ENCODE data around the gene DENND1A. TPM values are rescaled to one million over a fixed set of nuclear protein-coding genes. Genes with fewer than 3 reads are reported as not detected.

Gene DENND1A
- total RNA-seq, 1 donor from 2014 or later, result 48.1 TPM

DNA sequence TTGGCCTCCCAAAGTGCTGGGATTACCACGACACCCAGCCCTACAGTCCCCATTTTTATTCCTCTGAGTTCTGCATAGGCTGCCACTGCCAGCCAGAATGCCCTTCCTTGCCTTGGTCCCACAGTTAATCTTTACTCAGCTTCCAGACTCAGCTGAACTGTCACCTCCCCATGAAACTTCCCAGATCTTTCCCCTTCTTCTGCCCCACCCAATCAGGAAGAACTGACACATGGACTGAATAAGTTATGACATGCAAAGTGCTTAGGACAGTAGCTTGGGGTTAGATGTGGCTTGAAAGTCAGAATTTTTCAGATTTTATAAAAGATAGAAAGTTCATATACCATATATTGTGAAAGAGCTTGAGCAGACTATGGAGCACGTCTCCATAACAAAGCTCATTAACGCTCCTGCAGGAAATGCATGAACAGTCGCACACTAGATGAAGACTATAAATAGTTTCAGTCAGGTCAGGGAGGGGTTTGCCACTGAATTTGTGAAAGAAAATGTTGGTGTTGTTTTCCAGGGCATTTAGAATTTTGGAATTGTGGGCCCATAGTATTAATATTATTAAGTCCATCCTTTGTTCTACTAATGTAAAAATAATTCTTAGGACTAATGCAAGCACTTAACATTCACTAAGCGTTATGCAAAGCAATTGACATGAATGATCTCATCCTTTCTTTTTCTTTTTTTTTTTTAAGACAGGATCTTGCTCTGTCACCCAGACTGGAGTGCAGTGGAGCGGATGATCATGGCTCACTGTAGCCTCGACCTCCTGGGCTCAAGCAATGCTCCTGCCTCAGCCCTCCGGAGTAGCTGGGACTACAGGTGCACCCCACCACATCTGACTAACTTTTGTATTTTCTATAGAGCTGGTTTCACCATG is 36.1 kb upstream of the DENND1A start:
- no peaks in the 10 kb centered on the region for H3K4me1 Mint-ChIP-seq
- no peak overlapping the region for H3K4me3 ChIP-seq
- no peaks in the 10 kb centered on the region for H3K9me3 ChIP-seq (ENCODE audit: low read depth)
- peaks cover 2% of the 10 kb centered on the region for H3K27me3 Mint-ChIP-seq (ENCODE audit: insufficient read depth, low read depth)
- no peaks in the 10 kb centered on the region for H3K27me3 ChIP-seq
- no peak overlapping the region for H3K4me3 Mint-ChIP-seq
- H3K27ac Mint-ChIP-seq, result no peak overlapping the region
- no peaks in the 10 kb centered on the region for H4K20me1 ChIP-seq (ENCODE audit: low read depth)
- DNase-seq (ENCODE audit: low spot score), result no peak
- no peaks in the 10 kb centered on the region for H3K36me3 Mint-ChIP-seq
- no peaks in the 10 kb centered on the region for H3K36me3 ChIP-seq
- H3K27ac ChIP-seq, result no peak overlapping the region
- H3K9me3 Mint-ChIP-seq, result no peaks in the 10 kb centered on the region
- no peak overlapping the region for H2AFZ ChIP-seq (replicated peaks)
- no peak overlapping the region for H3K9ac ChIP-seq
- no peak overlapping the region for H3K4me2 ChIP-seq
- H3K4me1 ChIP-seq, result no peaks in the 10 kb centered on the region
- no peaks in the 10 kb centered on the region for H3K79me2 ChIP-seq (ENCODE audit: low read depth)
- TF ChIP-seq EZH2phosphoT487 (IDR thresholded peaks at IDR 0.05), result no peak
- TF ChIP-seq EZH2 (IDR thresholded peaks at IDR 0.05), result no peak
- TF ChIP-seq, protein P1, sequence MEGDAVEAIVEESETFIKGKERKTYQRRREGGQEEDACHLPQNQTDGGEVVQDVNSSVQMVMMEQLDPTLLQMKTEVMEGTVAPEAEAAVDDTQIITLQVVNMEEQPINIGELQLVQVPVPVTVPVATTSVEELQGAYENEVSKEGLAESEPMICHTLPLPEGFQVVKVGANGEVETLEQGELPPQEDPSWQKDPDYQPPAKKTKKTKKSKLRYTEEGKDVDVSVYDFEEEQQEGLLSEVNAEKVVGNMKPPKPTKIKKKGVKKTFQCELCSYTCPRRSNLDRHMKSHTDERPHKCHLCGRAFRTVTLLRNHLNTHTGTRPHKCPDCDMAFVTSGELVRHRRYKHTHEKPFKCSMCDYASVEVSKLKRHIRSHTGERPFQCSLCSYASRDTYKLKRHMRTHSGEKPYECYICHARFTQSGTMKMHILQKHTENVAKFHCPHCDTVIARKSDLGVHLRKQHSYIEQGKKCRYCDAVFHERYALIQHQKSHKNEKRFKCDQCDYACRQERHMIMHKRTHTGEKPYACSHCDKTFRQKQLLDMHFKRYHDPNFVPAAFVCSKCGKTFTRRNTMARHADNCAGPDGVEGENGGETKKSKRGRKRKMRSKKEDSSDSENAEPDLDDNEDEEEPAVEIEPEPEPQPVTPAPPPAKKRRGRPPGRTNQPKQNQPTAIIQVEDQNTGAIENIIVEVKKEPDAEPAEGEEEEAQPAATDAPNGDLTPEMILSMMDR (IDR thresholded peaks at IDR 0.05), result no peak
- no peaks in the 10 kb centered on the region for H3F3A ChIP-seq (ENCODE audit: low read depth)

DNA sequence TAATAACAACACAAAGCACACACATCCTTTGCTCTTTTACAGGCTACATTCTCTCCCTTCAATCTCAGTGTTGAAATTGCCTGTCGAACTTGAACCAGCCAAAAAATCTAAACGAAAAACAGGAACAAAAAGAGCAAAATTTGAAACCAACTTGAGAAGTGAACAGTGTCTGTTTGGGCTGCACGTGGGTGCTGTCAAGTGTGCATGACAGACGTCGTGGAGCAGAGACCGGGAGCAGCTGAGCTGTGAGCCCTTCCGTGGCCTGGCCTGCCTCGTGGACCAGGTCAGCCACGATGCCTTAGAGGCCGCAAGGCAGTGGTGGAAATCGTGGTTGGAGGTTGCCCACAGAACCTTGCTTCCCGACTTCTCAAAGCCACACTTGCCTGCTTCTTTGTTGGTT is 34.8 kb upstream of the DENND1A start:
- Histone ChIP-seq H2AFZ (replicated peaks) (no peak overlapping the region), H3K4me3 (no peak overlapping the region), H3K9me3 (ENCODE audit: low read depth) (no peaks in the 10 kb centered on the region), H3K4me1 (no peaks in the 10 kb centered on the region), H3K27me3 (no peaks in the 10 kb centered on the region), H4K20me1 (ENCODE audit: low read depth) (no peaks in the 10 kb centered on the region), H3K36me3 (no peaks in the 10 kb centered on the region), H3K27ac (no peak overlapping the region), H3K9ac (no peak overlapping the region), H3K79me2 (ENCODE audit: low read depth) (no peaks in the 10 kb centered on the region), H3F3A (ENCODE audit: low read depth) (no peaks in the 10 kb centered on the region), H3K4me2 (no peak overlapping the region)
- Mint-ChIP-seq H3K9me3 (no peaks in the 10 kb centered on the region), H3K36me3 (no peaks in the 10 kb centered on the region), H3K4me1 (no peaks in the 10 kb centered on the region), H3K27ac (no peak overlapping the region), H3K4me3 (no peak overlapping the region), H3K27me3 (ENCODE audit: insufficient read depth, low read depth) (peaks cover 7% of the 10 kb centered on the region)
- TF ChIP-seq, protein P1 (IDR thresholded peaks at IDR 0.05), result no peak
- no peak for TF ChIP-seq EZH2 (IDR thresholded peaks at IDR 0.05)
- no peak for TF ChIP-seq EZH2phosphoT487 (IDR thresholded peaks at IDR 0.05)
- DNase-seq (ENCODE audit: low spot score), result no peak

DNA sequence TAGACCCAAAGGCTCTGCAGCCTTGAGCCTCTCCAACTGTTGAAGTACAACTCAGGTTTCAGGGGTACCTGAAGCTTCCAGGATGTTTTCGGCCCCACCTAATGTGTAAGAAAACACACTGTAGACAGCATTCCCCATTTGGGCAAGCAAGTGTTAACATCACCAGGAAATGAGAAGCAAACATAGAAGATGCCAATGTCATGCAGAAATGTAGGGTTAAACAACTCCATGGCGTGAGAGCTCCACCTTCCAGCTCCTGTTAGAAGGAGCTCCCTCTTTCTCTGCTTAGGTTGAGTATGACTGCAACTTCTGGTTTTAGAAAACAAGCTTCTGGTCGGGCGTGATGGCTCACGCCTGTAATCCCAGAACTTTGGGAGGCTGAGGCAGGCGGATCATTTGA is 31.0 kb upstream of the DENND1A start:
- Mint-ChIP-seq H3K9me3 (no peaks in the 10 kb centered on the region), H3K27ac (no peak overlapping the region), H3K4me3 (no peak overlapping the region), H3K4me1 (no peaks in the 10 kb centered on the region), H3K27me3 (ENCODE audit: insufficient read depth, low read depth) (peaks cover 11% of the 10 kb centered on the region), H3K36me3 (no peaks in the 10 kb centered on the region)
- no peaks in the 10 kb centered on the region for H3K9me3 ChIP-seq (ENCODE audit: low read depth)
- no peak overlapping the region for H2AFZ ChIP-seq (replicated peaks)
- DNase-seq (ENCODE audit: low spot score), result no peak
- TF ChIP-seq EZH2phosphoT487 (IDR thresholded peaks at IDR 0.05) (no peak), EZH2 (IDR thresholded peaks at IDR 0.05) (no peak)
- TF ChIP-seq, protein P1 (IDR thresholded peaks at IDR 0.05), result no peak
- H3K36me3 ChIP-seq, result no peaks in the 10 kb centered on the region
- no peak overlapping the region for H3K4me2 ChIP-seq
- H3K79me2 ChIP-seq (ENCODE audit: low read depth), result no peaks in the 10 kb centered on the region
- no peaks in the 10 kb centered on the region for H3K4me1 ChIP-seq
- H3F3A ChIP-seq (ENCODE audit: low read depth), result no peaks in the 10 kb centered on the region
- no peak overlapping the region for H3K4me3 ChIP-seq
- no peak overlapping the region for H3K27ac ChIP-seq
- H4K20me1 ChIP-seq (ENCODE audit: low read depth), result no peaks in the 10 kb centered on the region
- no peak overlapping the region for H3K9ac ChIP-seq
- no peaks in the 10 kb centered on the region for H3K27me3 ChIP-seq
